Loucy (cell line): Measurements from ENCODE around the gene C13orf46.

Source experiments
- H2AFZ ChIP-seq: fragments of 200-600 bp; sonication (generic); 2 replicates; pipeline ENCODE4 v1.6.0; 2016; ENCODE audit warnings: antibody characterized with exemption, mild to moderate bottlenecking, low read length, moderate library complexity
- H3F3A ChIP-seq: fragments of 200-600 bp; 2 replicates; pipeline ENCODE4 v1.6.0; 2016; ENCODE audit warnings: antibody characterized with exemption, low read depth, mild to moderate bottlenecking
- H3K27me3 ChIP-seq: fragments of 200-600 bp; sonication (generic); 2 replicates; pipeline ENCODE4 v1.6.1; 2014; ENCODE audit warnings: low read length, mild to moderate bottlenecking; ENCODE audit not compliant: insufficient read depth, poor library complexity, severe bottlenecking
- H3K36me3 ChIP-seq: fragments of 200-600 bp; sonication (generic); 2 replicates; pipeline ENCODE4 v1.6.1; 2016; ENCODE audit warnings: low read length; ENCODE audit not compliant: insufficient read depth
- H3K4me1 ChIP-seq: fragments of 200-600 bp; sonication (generic); 2 replicates; pipeline ENCODE4 v1.5.1; 2014; ENCODE audit warnings: low read length, mild to moderate bottlenecking; ENCODE audit not compliant: insufficient read depth, poor library complexity, severe bottlenecking
- H3K4me2 ChIP-seq: fragments of 200-600 bp; sonication (generic); 2 replicates; pipeline ENCODE4 v1.6.0; 2014; ENCODE audit warnings: antibody characterized with exemption, low read length, low read depth, mild to moderate bottlenecking; ENCODE audit not compliant: poor library complexity, severe bottlenecking
- H3K4me3 ChIP-seq: fragments of 200-600 bp; sonication (generic); 2 replicates; pipeline ENCODE4 v1.5.1; 2014; ENCODE audit warnings: low read length, mild to moderate bottlenecking, mixed read lengths; ENCODE audit not compliant: poor library complexity, severe bottlenecking
- H3K79me2 ChIP-seq: fragments of 200-600 bp; sonication (generic); 2 replicates; pipeline ENCODE4 v1.6.1; 2014; ENCODE audit warnings: low read length; ENCODE audit not compliant: insufficient read depth
- H3K9ac ChIP-seq: fragments of 200-600 bp; sonication (generic); 2 replicates; pipeline ENCODE4 v1.6.0; 2014; ENCODE audit warnings: mild to moderate bottlenecking, low read depth, low read length, moderate library complexity; ENCODE audit not compliant: poor library complexity, severe bottlenecking
- H3K9me2 ChIP-seq: fragments of 200-600 bp; sonication (generic); replicated peaks from 2 replicates; pipeline ENCODE4 v1.6.1; 2016; ENCODE audit warnings: low read depth, low read length, mixed read lengths
- H3K9me3 ChIP-seq: fragments of 200-600 bp; sonication (generic); 2 replicates; pipeline ENCODE4 v1.6.1; 2014; ENCODE audit warnings: mild to moderate bottlenecking, antibody characterized with exemption, low read length, low read depth; ENCODE audit not compliant: insufficient read depth
- H4K20me1 ChIP-seq: fragments of 200-600 bp; sonication (generic); 2 replicates; pipeline ENCODE4 v1.6.0; 2014; ENCODE audit warnings: antibody characterized with exemption, low read length, mild to moderate bottlenecking; ENCODE audit not compliant: insufficient read depth, poor library complexity, severe bottlenecking
- CTCF ChIP-seq: fragments of 200-600 bp; sonication (generic); conservative IDR thresholded peaks from 2 replicates; pipeline ENCODE4 v1.5.1; 2014; ENCODE audit warnings: mild to moderate bottlenecking, antibody characterized with exemption, low read length
- EZH2phosphoT487 ChIP-seq: fragments of 200-600 bp; IDR thresholded peaks from 2 replicates; pipeline ENCODE4 v1.6.1; 2018; ENCODE audit warnings: antibody characterized with exemption, mild to moderate bottlenecking, moderate library complexity, borderline replicate concordance

Gene C13orf46

DNA sequence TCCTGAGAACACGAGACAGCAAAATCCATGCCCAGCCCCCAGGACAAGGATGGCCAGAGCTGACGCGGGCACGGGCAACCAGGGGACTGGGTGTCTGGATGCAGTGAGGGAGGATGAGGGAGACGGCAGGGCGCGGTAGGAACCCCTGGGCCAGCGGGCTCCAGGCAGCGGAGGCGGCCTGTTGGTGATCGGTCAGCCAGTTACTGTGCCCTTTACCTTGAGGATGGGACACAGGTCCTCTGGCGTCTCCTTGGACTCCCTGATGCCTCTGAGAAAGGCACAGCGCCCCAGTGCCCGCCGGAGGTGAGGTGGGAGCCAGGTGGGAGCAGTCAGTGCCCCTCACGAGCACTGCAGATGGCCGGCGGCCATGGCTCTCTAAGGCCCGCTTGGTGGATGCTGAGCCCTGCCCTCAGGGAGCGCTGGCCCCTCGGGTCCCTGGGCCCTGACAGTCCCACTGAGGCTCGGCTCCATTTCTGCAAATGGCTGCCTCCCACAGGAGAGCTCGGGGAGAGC is 31.2 kb downstream of the C13orf46 start:
- Histone ChIP-seq H3K4me1 (no peaks in the 10 kb centered on the region), H3K79me2 (no peaks in the 10 kb centered on the region), H3K36me3 (no peaks in the 10 kb centered on the region), H3K9me3 (no peaks in the 10 kb centered on the region), H2AFZ (no peak overlapping the region), H4K20me1 (no peaks in the 10 kb centered on the region), H3F3A (no peaks in the 10 kb centered on the region), H3K9me2 (no peaks in the 10 kb centered on the region), H3K4me2 (no peak overlapping the region), H3K27me3 (no peaks in the 10 kb centered on the region), H3K4me3 (no peak overlapping the region), H3K9ac (no peak overlapping the region)
- no peak for TF ChIP-seq EZH2phosphoT487
- no peak for TF ChIP-seq CTCF

DNA sequence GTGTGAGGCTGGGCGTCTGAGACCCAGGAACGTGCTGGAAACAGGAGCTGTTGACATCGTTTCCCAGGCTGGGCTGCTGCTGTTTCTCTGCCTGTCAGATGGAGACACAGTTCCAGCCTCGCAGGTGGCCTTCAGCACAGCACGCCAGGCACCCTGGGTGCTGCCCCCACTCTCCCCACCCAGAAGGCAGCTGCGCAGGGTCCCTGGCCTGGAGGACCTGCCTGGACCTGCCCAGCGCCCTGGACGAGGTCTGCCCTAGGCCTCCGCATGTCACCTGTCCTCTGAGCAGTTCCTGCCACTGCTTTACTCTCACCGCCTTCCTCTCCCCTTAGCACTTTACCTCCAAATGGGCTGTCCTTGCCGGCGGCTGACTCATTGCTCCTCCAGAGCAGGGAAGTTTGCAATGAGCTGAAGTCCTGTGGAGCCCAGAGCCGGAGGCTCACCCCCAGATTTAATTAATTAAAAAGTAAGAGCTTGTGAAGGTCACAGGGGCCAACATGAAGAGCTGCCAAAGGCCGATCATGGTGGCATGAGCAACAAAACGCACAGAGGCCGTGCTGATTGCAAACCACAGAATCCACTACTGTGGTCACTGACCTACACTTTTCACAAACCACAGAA is 32.2 kb downstream of the C13orf46 start:
- Histone ChIP-seq H3K9me2 (no peaks in the 10 kb centered on the region), H3K79me2 (no peaks in the 10 kb centered on the region), H3K27me3 (no peaks in the 10 kb centered on the region), H3K9ac (no peak overlapping the region), H3F3A (no peaks in the 10 kb centered on the region), H3K4me1 (no peaks in the 10 kb centered on the region), H3K4me3 (no peak overlapping the region), H4K20me1 (no peaks in the 10 kb centered on the region), H2AFZ (no peak overlapping the region), H3K9me3 (no peaks in the 10 kb centered on the region), H3K36me3 (no peaks in the 10 kb centered on the region), H3K4me2 (no peak overlapping the region)
- TF ChIP-seq EZH2phosphoT487 (no peak), CTCF (no peak)

DNA sequence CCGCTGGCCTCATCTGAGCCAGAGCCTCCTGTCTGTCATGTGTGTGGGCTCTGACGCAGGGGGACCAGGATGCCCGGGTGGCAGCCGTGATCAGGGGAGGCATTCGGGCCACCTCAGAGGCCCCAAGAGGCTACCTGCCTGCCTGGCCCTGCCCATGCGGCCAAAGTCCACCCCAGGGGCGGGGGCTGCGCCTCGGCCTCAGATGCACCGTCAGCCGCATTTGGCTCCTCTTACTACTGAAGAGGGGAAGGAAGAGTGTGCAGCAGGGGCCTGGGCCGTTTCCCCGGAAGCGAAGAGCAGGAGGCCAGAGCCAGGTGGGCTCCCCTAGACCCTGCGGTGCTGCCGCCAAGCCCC is 34.0 kb downstream of the C13orf46 start:
- no peak overlapping the region for H3K4me3 ChIP-seq
- TF ChIP-seq CTCF: no peak
- H3K9me2 ChIP-seq: no peaks in the 10 kb centered on the region
- no peaks in the 10 kb centered on the region for H3K27me3 ChIP-seq
- no peaks in the 10 kb centered on the region for H3K9me3 ChIP-seq
- no peak overlapping the region for H3K4me2 ChIP-seq
- no peaks in the 10 kb centered on the region for H3F3A ChIP-seq
- H4K20me1 ChIP-seq: no peaks in the 10 kb centered on the region
- H3K4me1 ChIP-seq: no peaks in the 10 kb centered on the region
- no peak overlapping the region for H2AFZ ChIP-seq
- no peaks in the 10 kb centered on the region for H3K36me3 ChIP-seq
- H3K9ac ChIP-seq: no peak overlapping the region
- H3K79me2 ChIP-seq: no peaks in the 10 kb centered on the region
